ENCODE results near the gene NTM.

The NTM gene

GRCh38 chr11:131430473-131431208 is 60.2 kb downstream of the NTM start:
- no peak for TF ChIP-seq CTCF (IDR thresholded peaks at IDR 0.05; ENCODE audit: extremely low read depth, missing control alignments)
- no peak for DNase-seq (ENCODE audit: low spot score)

- no peak for TF ChIP-seq CTCF (IDR thresholded peaks at IDR 0.05; ENCODE audit: extremely low read depth, missing control alignments)
- DNase-seq (ENCODE audit: low spot score): no peak
Measured at GRCh38 chr11:131441051-131441810, 70.8 kb downstream of the NTM start.

GRCh38 chr11:131446590-131447275 is 76.3 kb downstream of the NTM start:
- DNase-seq (ENCODE audit: low spot score): no peak
- TF ChIP-seq CTCF (IDR thresholded peaks at IDR 0.05; ENCODE audit: extremely low read depth, missing control alignments): no peak

- no peak for DNase-seq (ENCODE audit: low spot score)
- TF ChIP-seq CTCF (IDR thresholded peaks at IDR 0.05; ENCODE audit: extremely low read depth, missing control alignments): no peak
Measured at GRCh38 chr11:131447277-131447815, 76.9 kb downstream of the NTM start.

- DNase-seq (ENCODE audit: low spot score): no peak
Measured at GRCh38 chr11:131447898-131448297, 77.5 kb downstream of the NTM start.

More at GRCh38 chr11:131447898-131448297, 77.5 kb downstream of the NTM start:
- no peak for TF ChIP-seq CTCF (IDR thresholded peaks at IDR 0.05; ENCODE audit: extremely low read depth, missing control alignments)
